Stimulated activated CD4-positive, alpha-beta T cell treated with anti-CD3 and anti-CD28 coated beads, Interleukin-4, amount 100 ng/mL, for 4 hours (primary cell): ENCODE results near the gene S100PBP.
A peak's percentile ranks its signal among the peaks of the same experiment; 100 is the strongest.

ENCODE experiments used
- DNase-seq, 2 experiments: peaks; one replicate each; pipeline ENCODE4 v3.0.0-alpha.2; 2020

Gene S100PBP

DNA sequence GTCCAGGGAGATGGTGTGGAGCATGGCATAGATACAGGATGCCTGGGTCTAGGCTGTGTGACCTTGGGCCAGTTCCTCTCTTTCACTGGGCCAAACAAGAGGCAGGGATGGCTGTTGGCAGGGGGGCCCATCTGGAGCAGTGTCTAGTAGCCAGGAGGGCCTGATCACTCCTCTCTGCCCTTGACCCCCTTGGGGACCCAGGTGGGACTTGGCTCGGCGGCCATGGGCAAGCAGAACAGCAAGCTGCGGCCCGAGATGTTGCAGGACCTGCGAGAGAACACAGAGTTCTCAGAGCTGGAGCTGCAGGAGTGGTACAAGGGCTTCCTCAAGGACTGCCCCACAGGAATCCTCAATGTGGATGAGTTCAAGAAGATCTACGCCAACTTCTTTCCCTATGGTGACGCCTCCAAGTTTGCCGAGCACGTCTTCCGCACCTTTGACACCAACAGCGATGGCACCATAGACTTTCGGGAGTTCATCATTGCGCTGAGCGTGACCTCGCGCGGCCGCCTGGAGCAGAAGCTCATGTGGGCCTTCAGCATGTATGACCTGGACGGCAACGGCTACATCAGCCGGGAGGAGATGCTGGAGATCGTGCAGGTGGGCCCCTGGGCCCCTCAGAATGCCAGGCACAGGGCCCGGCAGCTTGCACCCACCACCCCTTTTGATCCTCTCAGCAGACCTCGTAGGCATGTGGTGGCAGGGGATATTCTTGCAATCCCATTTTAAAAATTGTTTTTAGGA, 71.4 kb downstream of the S100PBP start:
- no peak for DNase-seq

DNA sequence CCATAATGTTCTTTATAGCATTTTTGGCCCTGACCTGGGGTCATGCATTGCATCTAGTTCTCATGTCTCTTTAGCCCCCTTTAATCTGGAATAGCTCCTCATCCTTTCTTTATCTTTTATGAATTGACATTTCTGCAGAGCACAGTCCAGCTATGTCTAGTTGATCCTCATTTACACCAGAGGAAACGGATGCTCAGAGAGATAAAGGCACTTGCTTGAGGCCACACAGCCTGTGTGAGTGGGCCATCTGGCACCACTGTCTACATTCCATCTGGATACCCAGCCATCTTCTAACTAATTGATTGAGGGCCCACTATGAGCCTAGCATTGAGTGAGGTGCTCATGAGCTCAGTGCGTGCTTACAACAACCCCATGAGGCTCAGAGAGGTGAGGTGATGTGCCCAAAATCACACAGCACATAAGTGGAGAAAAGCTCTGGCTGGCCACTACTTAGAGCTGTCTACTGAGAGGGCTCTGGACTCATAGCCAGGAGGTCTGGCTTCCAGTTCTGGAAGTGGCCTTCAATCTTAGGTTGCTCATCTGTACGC, 72.4 kb downstream of the S100PBP start:
- DNase-seq, result no peak

DNA sequence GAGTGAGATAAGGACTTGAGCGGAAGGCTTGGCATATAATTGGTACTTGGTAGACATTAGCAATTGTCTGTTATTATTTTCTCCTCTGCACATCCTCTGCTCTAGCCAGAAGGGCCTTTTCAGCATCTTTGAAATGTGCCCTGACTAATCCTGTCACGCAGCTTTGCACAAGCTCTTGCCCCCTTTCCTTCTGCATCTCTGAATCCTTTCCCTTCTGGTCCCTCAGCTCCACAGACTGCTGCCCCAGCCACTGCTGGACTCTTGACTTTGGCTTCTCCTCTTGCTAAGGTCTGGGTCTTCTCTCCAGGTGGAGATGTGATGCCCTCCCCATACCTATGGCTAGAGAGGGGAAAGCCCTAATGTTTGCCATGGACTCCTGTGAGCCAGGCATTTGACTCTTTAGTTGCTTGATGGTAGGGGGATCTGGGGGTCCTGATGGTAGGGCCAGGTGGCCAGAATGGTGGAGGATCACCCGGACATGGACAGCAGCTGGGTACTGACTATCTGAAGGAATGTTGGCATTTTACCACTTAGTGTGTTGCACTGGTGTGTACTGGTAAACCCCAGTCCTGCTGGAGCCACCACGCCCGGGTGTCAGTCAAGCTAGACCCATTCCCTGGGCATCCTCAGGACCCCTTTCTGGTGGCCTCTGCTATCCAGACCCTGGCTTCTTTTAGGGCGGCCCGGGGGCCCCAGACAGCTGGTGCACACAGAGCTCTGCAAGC, 73.2 kb downstream of the S100PBP start:
- no peak for DNase-seq

DNA sequence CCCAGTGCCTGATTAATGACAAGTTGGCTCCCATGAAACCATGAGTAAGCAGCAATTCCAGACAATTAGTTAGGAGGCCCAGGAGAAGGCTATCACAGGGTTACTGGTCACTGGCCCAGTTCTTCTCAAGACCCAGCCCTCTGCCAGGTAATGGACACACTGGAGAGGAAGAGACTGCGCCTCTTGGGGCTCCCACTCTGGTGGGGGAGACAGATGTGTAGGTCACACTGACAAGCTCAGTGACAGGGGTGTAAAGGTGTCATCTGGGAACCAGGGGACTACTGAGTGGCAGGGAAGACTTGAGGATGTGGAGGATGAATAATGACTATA, 73.8 kb downstream of the S100PBP start:
- DNase-seq, result no peak

DNA sequence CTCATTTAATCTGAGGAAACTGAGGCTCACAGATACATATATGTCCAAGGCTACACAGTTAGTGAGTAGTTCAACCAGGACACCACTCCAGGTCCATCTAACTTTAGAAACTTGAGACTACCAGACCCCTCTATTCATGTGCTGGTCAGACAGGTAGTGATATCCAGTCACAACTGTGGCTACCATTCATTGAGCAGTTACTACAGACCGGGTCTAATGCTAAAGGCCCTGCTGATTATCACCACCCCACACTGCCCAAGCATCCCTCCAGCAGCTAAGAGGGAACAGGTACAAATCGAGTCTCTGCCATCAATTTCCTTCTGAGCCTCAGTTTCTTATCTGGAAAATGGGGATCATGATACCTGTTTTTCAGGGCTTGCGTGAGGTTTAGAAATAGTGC, 74.2 kb downstream of the S100PBP start:
- DNase-seq, result no peak

DNA sequence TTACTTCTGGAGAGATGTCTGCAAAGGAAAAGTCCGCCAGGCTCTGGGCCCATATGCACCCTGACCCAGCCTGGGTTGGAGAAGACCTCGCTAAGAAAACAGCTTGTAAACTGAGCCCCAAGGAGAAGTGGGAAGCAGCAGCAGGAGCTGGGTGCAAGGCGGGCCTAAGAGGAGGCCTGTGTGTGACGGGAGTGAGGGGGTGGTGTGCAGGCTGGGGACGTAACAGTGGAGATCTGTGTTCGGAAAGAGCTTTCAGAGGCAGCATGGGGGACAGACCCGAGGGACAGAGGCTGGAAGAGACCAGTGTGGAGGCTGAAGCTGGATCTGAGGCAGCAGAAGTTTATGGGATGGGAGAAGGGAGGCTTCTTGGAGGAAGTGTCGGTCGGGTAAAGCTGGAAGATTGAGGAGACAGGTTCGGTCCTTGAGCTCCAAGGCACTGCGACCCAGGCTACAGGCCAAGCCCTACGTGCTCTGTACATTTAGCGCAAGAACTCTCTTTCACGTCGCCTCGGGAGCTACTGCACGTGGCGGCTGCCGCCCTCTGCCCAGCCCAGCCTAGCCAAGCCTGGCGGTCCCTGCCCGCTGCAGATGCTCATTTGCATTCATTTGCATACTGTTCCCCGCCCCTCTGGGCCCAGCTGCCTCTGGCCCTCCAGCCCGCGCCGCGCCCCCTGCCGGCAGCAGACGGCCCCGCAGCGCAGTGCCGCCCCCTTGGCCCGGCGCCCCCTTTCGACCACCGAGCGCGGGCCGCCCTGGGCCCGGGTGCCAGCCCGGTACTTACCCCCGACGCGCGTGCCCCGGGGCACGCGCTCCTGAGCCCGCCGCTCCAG, 75.1 kb downstream of the S100PBP start:
- DNase-seq, result peak; percentile 9 to 36

DNA sequence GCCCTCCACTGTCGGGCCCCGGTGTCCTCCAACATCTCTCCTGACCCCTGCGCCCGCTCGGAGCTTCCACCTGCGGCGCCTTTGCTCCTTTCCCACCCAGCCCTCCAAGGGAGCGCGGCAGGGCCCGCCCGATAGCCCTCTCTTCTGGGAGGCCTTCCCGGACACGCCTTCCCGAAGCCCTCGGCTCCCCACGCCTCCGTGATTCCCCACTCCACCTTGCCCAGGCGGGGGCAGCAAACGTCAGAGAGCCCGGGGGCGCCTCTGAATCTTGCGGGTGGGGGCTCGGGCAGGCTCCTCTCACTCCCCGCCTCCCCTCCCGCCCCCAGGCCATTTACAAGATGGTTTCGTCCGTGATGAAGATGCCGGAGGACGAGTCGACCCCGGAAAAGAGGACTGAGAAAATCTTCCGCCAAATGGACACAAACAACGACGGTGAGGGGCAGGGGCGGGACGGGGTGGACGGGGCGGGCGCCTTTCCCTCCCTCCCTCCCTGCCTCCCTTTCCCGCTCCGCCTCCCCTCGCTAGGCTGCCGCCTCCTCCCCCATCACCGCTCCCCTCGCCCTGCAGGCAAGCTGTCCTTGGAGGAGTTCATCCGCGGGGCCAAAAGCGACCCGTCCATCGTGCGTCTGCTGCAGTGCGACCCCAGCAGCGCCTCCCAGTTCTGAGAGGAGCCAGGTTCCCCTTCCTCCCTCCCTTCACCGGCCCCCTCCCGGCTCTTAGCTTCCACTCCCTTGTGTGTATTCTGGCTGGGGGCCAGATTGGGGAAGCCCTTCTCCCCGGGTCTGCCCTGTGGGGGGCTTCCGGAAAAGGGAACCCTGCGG, 76.0 kb downstream of the S100PBP start:
- peak in 1 of 2 experiments; percentile 39 for DNase-seq

DNA sequence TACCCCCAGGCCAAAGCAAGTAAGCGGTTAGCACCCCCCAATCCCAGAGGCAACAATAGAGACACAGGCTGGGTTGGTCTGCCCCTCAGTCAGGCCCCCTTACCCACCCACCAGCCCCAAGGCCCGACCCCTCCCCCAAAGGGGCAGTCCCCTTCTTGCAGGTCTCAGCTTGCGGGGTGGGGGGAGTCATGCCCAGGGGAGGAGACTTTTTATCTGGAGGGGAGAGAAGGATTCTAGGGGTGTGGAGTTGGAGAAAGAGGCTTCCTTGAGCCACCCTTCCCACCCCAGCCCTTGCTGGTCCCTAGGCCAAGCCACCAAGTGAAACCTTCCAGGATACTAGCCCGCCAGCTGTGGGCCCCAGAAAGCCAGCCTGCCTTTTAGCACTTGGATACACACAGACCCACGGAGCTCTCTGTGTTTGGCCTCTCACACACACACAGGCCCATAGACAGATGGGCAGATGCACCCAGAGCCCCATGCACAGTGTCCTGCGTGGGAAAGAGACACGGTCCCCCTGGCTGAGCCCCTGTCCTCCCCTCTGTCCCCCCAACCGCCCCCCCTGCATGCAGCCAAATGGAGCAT, 76.7 kb downstream of the S100PBP start:
- no peak for DNase-seq

DNA sequence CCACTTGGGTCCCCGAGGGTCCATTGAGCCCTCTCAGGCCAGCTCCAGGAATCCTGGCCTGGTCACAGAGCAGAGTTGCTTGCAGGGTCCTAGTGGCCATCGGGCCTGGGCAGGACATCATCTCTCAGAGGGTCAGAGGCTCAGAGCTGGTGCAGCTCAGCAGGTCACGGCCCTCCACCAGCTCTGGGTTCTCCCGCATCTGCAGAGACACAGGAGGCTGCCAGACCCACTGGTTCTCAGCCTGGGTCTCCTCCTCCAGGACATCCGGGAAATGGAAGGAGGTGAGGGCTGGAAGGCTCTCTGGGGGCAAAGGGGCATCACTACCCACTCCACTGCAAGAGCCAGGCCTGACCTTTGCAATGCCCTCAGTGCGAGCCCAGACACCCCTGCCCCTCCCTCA, 77.2 kb downstream of the S100PBP start:
- no peak for DNase-seq

DNA sequence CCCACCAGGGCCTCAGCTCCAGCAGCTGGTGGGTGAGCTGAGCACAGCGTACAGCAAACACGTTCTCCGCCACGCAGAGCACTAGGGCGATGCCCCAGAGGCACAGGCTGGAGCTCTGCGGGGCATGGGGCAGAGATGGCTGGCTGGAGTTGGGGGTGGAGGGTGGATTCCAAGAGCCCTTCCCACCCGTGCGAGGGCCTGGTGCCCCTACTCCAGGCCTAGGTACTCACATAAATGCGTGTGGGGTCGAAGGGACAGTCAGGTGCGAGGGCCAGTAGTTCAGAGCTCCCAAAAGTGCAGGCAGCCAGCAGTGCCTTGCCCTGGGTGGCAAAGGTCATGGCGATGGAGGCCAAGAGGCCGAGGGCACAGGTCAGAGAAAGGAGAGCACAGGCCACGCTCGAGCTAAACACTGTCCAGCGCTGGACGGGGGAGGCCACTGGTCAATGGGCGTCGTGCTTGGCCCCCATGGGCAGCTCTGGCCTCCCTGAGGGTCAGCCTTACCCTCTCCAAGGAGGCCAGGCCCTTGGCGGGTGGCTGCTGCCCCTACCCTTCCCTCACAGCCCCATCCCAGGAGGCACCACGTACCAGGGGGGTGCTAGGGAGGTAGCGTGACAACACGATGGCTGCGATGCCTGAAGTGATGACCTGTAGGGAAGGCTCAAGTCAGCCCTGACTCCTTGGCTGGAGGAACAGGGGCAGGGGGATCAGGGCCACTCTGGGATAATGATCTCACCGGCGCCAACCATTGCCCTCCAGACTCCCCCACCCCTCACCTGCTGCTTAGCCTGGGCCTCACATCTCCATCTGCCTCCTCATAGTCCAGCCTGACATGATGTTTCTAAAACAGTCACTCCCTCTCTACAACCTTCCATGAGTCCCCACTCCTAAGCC, 78.1 kb downstream of the S100PBP start:
- no peak for DNase-seq

DNA sequence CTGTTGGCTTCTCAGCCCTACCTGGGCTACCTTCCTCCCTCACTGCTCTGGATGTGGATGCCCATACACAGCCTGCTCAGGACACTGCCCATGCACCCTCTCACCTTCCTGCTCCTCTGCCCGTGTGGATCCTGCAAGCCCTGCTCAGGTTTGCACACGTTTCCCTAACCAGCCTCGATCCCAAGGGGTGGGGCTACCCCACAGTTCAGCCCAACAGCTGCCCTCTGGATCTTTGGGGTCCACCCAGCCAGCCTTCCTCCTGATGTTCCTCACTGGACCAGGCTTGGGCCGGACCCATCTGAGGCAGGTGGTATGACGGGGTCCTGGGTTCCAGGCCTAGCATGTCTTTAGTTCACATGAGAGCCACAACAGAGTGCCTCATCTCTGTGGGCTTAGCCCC, 79.0 kb downstream of the S100PBP start:
- no peak for DNase-seq

DNA sequence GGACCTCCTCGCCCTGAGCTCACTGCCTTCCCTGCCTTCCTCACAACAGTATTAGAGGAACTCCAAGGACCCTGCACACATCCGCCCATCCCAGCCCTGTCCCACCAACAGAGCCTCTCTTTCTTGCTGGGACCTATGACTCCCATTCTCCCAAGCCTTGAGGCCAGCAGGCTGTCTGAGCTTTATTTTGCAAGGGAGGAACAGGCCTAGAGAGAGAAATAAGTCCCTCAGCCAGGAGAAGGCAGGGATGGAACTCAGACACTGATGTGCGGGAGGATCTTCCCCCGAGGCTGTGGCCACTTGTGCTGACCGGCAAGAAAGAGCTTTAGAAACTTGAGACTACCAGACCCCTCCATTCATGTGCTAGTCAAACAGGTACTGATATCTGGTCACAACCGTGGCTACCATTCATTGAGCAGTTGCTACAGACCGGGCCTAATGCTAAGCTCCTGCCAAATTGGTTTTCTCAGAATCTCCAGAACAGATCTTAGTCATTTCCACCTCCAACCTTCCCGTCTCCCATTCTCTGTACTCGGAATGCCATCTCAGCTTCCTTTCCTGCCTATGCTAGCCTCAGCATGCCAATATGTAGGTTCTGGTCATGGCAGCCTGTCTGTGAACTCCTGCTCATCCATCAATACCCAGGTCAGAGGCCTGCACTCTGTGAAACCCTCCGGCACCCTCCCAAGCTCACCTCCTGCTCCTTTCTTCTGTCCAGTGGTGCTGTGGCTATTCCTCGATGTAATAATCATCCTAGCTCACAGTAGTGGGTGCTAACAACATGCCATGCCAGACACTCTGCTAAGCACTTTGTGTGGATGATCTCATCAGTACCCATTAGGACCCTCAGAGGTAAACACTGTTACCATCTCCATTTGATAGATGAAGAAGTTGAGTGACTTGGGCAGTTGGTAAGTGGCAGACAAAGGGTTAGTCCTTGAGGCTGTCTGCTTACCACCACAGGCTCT, 79.9 kb downstream of the S100PBP start:
- no peak for DNase-seq

DNA sequence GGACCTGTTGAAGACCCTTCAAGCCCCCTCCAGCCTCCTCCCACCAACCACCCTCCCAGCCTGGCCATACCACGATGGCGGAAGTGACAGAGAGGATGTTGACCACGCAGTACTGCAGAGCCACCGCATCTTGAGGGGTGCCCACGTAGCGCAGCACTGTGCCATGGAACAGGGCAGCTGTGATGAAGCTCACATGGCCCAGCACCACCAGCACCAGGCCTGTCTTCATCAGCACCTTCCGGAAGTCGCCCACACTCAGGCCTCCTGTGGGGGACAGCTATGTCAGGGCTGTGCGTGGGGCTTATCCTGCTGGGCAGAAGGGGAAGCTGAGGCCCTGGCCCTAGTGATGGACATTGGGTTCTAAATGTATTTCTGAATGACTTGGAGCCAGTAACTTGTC, 80.6 kb downstream of the S100PBP start:
- no peak for DNase-seq

DNA sequence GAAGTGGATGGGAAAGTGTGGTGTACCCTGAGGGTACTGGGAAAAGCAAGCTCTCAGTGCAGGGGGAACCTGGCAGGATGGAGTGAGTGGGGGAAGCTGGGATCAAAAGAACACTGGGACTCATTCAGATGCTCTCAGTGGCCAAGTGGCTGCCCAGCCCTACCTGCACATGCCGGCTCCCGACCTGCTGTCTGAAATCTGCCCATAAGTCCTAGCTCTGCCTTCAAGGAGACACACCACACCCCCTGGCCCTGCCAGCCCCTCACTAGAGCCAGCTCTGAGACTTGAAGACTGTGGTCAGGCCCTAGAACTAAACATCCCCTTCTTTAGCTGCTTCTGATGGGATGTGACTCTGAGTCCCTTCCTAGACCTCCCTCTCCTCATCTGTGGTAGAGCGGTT, 81.5 kb downstream of the S100PBP start:
- DNase-seq, result no peak

DNA sequence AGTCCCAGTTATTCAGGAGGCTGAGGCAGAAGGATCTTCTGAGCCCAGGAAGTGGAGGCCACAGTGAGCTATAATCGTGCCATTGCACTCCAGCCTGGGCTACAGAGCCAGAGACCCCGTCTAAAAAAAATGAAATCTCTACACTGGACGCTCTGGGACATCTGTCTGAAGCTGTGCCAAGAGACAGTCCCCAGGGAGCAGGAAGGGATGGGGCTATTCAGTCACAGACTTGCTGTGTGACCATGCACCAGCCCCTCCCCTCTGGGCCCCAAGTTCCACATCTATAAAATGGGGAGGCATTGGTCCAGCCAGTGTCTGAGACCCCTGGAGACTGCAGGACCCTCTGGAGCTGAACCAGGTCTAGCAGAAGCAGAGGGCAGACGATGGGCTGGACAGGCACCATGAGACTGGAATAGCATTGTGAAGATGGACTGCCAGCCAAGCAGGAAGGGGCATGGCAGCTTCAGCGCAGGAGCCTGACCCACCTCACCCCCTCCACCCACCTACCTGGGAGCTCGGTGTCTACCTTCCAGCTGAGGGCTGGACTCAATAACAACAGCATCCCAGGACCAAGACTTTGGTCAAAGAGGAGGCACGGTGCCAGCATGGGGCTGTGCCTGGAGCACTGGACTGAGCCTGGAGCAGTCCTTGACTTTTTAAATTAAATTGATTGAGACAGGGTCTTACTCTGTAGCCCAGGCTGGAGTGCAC, 82.3 kb downstream of the S100PBP start:
- no peak for DNase-seq

DNA sequence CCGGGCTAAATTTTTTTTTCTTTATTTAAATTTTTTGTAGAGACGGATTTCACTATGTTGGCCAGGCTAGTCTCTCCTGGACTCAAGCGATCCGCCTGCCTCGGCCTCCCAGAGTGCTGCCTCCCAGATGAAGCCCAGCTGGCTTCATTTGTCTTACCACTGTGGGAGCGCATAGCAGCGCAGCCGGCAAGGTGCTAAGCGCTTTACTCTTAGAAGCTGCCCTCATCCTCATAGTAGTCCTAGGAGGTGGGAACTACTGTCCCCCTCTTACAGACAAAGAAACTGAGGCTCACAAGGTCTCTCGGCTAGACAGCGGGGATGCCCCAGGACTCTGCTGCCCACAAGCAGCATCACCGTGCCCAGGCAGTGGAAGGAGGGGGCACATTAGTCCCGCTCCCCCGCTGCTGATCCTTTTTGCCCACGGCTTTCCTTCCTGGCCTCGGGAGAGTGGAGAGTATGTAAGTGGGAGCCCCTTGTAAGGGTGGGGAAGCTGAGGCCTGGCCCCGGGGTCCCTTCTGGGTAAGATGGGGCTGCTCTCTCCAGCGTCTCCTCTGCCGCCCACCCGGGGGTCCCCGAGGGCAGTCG, 83.0 kb downstream of the S100PBP start:
- DNase-seq, result no peak

DNA sequence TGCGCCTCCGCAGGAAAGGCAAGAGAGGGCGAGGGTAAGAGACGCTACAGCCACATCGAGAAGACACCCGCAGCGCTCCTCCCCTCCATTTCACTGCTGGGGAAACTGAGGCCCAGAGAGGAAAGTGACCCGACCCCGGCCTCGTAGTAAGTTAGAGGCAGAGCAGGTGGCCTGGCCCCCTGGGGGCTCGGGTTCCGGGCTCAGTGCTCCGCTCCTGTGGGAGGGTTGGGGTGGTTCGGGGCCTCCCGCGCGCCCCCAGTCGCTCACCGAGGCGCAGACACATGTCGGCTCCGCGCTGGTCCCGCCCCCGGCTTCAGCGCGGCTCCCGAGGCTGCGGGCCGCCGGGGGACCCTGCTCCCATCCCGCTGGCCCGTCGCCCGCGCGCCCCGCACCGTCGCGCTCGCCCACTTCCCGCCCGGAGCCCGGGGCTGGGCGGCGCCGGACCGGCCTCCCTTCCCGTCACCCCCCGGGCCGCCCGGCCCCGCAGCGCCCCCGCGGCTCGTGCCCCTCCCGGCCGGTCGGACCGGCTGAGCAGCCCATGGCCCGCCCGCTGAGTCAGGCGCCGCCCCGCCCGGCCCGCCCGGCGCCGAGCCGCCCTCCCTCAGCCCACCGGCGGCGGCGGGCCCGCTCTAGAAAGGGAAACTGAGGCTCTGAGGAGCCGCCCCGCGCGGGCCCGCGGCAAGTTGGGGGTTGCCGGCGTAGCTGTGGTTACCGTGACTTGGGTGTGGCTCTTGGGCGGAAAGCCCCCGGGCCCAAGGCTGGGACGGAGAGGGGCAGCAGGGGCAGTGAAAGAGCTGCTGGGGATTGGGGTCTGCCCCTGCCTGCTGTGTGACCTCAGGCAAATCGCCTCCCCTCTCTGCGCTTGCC, 83.7 kb downstream of the S100PBP start, which contains the start of gene TMEM54:
Gene TMEM54 (minus strand): TSS at position 434 of the 867 bp plus-strand sequence. CDS start 151 bp downstream, at position 283.
- no peak for DNase-seq
